Measurements from ENCODE around the gene NANS.
"Not testable (repeated sequence)": the region's sequence is repeated elsewhere in the genome, so short reads cannot be mapped to it uniquely, and the experiment has no call there.

The NANS gene

GRCh38 chr9:98070704-98071103 is 14.2 kb downstream of the NANS start:
- Histone ChIP-seq H3K4me3 (replicated peaks; ENCODE audit: low read depth, low read length) (no peak overlapping the region), H3K36me3 (ENCODE audit: control insufficient read depth, insufficient read depth, low read length) (peaks cover 6% of the 10 kb centered on the region), H3K27me3 (replicated peaks; ENCODE audit: control insufficient read depth, insufficient read depth, low read length) (no peaks in the 10 kb centered on the region)
- no peak for DNase-seq (ENCODE audit: extremely low read depth, insufficient read length)
- TF ChIP-seq, protein P1, sequence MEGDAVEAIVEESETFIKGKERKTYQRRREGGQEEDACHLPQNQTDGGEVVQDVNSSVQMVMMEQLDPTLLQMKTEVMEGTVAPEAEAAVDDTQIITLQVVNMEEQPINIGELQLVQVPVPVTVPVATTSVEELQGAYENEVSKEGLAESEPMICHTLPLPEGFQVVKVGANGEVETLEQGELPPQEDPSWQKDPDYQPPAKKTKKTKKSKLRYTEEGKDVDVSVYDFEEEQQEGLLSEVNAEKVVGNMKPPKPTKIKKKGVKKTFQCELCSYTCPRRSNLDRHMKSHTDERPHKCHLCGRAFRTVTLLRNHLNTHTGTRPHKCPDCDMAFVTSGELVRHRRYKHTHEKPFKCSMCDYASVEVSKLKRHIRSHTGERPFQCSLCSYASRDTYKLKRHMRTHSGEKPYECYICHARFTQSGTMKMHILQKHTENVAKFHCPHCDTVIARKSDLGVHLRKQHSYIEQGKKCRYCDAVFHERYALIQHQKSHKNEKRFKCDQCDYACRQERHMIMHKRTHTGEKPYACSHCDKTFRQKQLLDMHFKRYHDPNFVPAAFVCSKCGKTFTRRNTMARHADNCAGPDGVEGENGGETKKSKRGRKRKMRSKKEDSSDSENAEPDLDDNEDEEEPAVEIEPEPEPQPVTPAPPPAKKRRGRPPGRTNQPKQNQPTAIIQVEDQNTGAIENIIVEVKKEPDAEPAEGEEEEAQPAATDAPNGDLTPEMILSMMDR (IDR thresholded peaks at IDR 0.05; ENCODE audit: insufficient read depth, low read length, poor library complexity, severe bottlenecking) = no peak

DNA sequence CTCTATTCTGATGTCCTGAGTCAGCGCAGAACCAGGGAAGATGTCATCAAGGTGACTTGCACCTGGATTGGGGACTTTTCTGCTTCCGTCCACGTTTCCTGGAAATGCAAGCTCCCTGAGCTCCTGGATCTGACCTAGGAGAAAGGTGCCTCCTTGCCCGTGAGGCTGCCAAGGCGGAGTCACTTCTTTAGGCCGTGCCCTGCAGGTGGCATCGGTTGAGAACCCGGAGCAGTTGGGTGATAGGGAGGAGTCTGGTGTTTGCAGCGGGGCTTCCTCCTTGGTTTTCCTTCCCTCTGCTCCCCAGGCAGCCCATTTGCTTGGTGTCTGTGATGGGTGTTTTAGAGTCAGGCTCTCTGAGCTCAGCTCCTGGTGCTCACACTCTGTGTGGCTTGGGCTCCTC is 15.2 kb downstream of the NANS start:
- H3K36me3 ChIP-seq (ENCODE audit: control insufficient read depth, insufficient read depth, low read length) = peaks cover 6% of the 10 kb centered on the region
- DNase-seq (ENCODE audit: extremely low read depth, insufficient read length) = no peak
- TF ChIP-seq, protein P1 (IDR thresholded peaks at IDR 0.05; ENCODE audit: insufficient read depth, low read length, poor library complexity, severe bottlenecking) = no peak
- no peaks in the 10 kb centered on the region for H3K27me3 ChIP-seq (replicated peaks; ENCODE audit: control insufficient read depth, insufficient read depth, low read length)
- no peak overlapping the region for H3K4me3 ChIP-seq (replicated peaks; ENCODE audit: low read depth, low read length)

- H3K36me3 ChIP-seq (ENCODE audit: control insufficient read depth, insufficient read depth, low read length) = peaks cover 12% of the 10 kb centered on the region
- no peak for DNase-seq (ENCODE audit: extremely low read depth, insufficient read length)
- TF ChIP-seq, protein P1 (IDR thresholded peaks at IDR 0.05; ENCODE audit: insufficient read depth, low read length, poor library complexity, severe bottlenecking) = peak; percentile 86
- no peak overlapping the region for H3K4me3 ChIP-seq (replicated peaks; ENCODE audit: low read depth, low read length)
- no peaks in the 10 kb centered on the region for H3K27me3 ChIP-seq (replicated peaks; ENCODE audit: control insufficient read depth, insufficient read depth, low read length)
Observed at GRCh38 chr9:98074115-98074990, 17.8 kb downstream of the NANS start.

GRCh38 chr9:98075332-98075805 is 18.8 kb downstream of the NANS start:
- TF ChIP-seq, protein P1 (IDR thresholded peaks at IDR 0.05; ENCODE audit: insufficient read depth, low read length, poor library complexity, severe bottlenecking) = no peak
- no peaks in the 10 kb centered on the region for H3K27me3 ChIP-seq (replicated peaks; ENCODE audit: control insufficient read depth, insufficient read depth, low read length)
- no peak for DNase-seq (ENCODE audit: extremely low read depth, insufficient read length)
- H3K36me3 ChIP-seq (ENCODE audit: control insufficient read depth, insufficient read depth, low read length) = peaks cover 15% of the 10 kb centered on the region
- no peak overlapping the region for H3K4me3 ChIP-seq (replicated peaks; ENCODE audit: low read depth, low read length)

GRCh38 chr9:98076514-98076890 is 20.0 kb downstream of the NANS start:
- H3K27me3 ChIP-seq (replicated peaks; ENCODE audit: control insufficient read depth, insufficient read depth, low read length); DNase-seq (ENCODE audit: extremely low read depth, insufficient read length); H3K4me3 ChIP-seq (replicated peaks; ENCODE audit: low read depth, low read length): not testable (repeated sequence)
- peaks cover 22% of the 10 kb centered on the region for H3K36me3 ChIP-seq (ENCODE audit: control insufficient read depth, insufficient read depth, low read length)

DNA sequence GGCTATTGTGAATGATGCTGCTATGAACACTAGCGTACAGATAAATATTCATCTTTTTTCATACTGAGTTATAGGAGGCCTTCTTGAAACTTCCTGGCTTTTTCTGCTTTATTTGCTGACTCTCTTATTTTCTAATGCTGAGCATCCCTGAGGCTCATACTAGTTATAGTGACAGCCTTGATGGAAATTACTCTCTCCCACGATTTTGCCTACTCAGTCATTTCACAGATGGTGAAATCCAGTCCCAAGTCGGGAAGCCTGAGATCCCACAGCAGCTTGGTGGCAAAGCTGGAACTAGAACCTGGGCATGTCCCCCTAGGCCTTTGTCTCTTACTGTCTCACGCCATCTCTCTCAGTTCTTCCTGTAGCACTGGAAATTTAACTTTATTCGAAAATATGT is 22.4 kb downstream of the NANS start:
- no peak overlapping the region for H3K4me3 ChIP-seq (replicated peaks; ENCODE audit: low read depth, low read length)
- peaks cover 35% of the 10 kb centered on the region for H3K36me3 ChIP-seq (ENCODE audit: control insufficient read depth, insufficient read depth, low read length)
- TF ChIP-seq, protein P1 (IDR thresholded peaks at IDR 0.05; ENCODE audit: insufficient read depth, low read length, poor library complexity, severe bottlenecking) = no peak
- no peaks in the 10 kb centered on the region for H3K27me3 ChIP-seq (replicated peaks; ENCODE audit: control insufficient read depth, insufficient read depth, low read length)
- no peak for DNase-seq (ENCODE audit: extremely low read depth, insufficient read length)

Measured in GM06990 (cell line).